GM23338 (cell line): ENCODE data around the gene MGAT5. TPM values are rescaled to one million over a fixed set of nuclear protein-coding genes. Genes with fewer than 3 reads are reported as not detected.
A peak's percentile ranks its signal among the peaks of the same experiment; 100 is the strongest.

Source experiments
- ATAC-seq: fragments of 200-7000 bp; cut with Tn5 transposase; 3 replicates; pipeline ENCODE4 v1.9.1; 2020
- DNase-seq: peaks from one replicate; pipeline ENCODE4 v3.0.0-alpha.2; 2015; ENCODE audit warnings: low spot score
- H2AFZ ChIP-seq: fragments of 200-600 bp; sonication (generic); 2 replicates; pipeline ENCODE4 v1.8.0; 2016; ENCODE audit warnings: antibody characterized with exemption, mild to moderate bottlenecking, moderate library complexity
- H3F3A ChIP-seq: fragments of 200-600 bp; sonication (generic); replicated peaks from 2 replicates; pipeline ENCODE4 v1.8.0; 2017; ENCODE audit warnings: antibody characterized with exemption, mixed run types, low read depth
- H3K27ac ChIP-seq: fragments of 200-600 bp; sonication (generic); 2 replicates; pipeline ENCODE4 v1.6.1; 2016; ENCODE audit warnings: low read depth
- H3K27me3 ChIP-seq: fragments of 200-600 bp; sonication (generic); 2 replicates; pipeline ENCODE4 v1.8.0; 2016; ENCODE audit warnings: mild to moderate bottlenecking, mixed run types, moderate library complexity; ENCODE audit not compliant: insufficient read depth
- H3K36me3 ChIP-seq: fragments of 200-600 bp; sonication (generic); 2 replicates; pipeline ENCODE4 v1.8.0; 2016; ENCODE audit warnings: mild to moderate bottlenecking; ENCODE audit not compliant: insufficient read depth
- H3K4me1 ChIP-seq: fragments of 200-600 bp; sonication (generic); 2 replicates; pipeline ENCODE4 v1.8.0; 2016; ENCODE audit warnings: mild to moderate bottlenecking, moderate library complexity; ENCODE audit not compliant: insufficient read depth
- H3K4me2 ChIP-seq: fragments of 200-600 bp; sonication (generic); 2 replicates; pipeline ENCODE4 v1.7.1; 2017; ENCODE audit warnings: mixed run types
- H3K4me3 ChIP-seq: fragments of 200-600 bp; sonication (generic); 2 replicates; pipeline ENCODE4 v1.6.1; 2016; ENCODE audit warnings: mixed run types
- H3K79me2 ChIP-seq: fragments of 200-600 bp; sonication (generic); replicated peaks from 2 replicates; pipeline ENCODE4 v1.8.0; 2017; ENCODE audit warnings: mild to moderate bottlenecking; ENCODE audit not compliant: insufficient read depth
- H3K9me2 ChIP-seq: fragments of 200-600 bp; sonication (generic); 2 replicates; pipeline ENCODE4 v1.8.0; 2017; ENCODE audit not compliant: insufficient read depth
- H4K20me1 ChIP-seq: fragments of 200-600 bp; sonication (generic); replicated peaks from 2 replicates; pipeline ENCODE4 v1.8.0; 2017; ENCODE audit warnings: mild to moderate bottlenecking; ENCODE audit not compliant: insufficient read depth
- H3K27ac Mint-ChIP-seq: 2 replicates; pipeline ENCODE4 v1.8.0; 2020; ENCODE audit warnings: inconsistent platforms, mild to moderate bottlenecking, moderate library complexity, mixed read lengths
- H3K27me3 Mint-ChIP-seq: 3 replicates; pipeline ENCODE4 v1.8.0; 2022; ENCODE audit warnings: low read depth, mild to moderate bottlenecking, moderate library complexity, mixed read lengths, inconsistent platforms; ENCODE audit not compliant: insufficient read depth, poor library complexity
- H3K36me3 Mint-ChIP-seq: 3 replicates; pipeline ENCODE4 v1.8.0; 2021; ENCODE audit warnings: low read depth, mild to moderate bottlenecking, inconsistent platforms, moderate library complexity, mixed read lengths
- H3K4me1 Mint-ChIP-seq: 3 replicates; pipeline ENCODE4 v1.8.0; 2020; ENCODE audit warnings: mild to moderate bottlenecking, inconsistent platforms, mixed read lengths
- H3K4me3 Mint-ChIP-seq: 3 replicates; pipeline ENCODE4 v1.8.0; 2021; ENCODE audit warnings: moderate library complexity, mild to moderate bottlenecking, inconsistent platforms, mixed read lengths
- H3K9me3 Mint-ChIP-seq: 3 replicates; pipeline ENCODE4 v1.8.0; 2020; ENCODE audit warnings: moderate library complexity, mild to moderate bottlenecking, inconsistent platforms, mixed read lengths
- ETS1 ChIP-seq: IDR thresholded peaks from 2 replicates; pipeline ENCODE4 v1.6.1; 2016; ENCODE audit warnings: antibody characterized with exemption
- EZH2 ChIP-seq: fragments of 200-600 bp; sonication (generic); IDR thresholded peaks from one replicate; pipeline ENCODE4 v1.8.0; 2017; ENCODE audit warnings: antibody characterized with exemption, mild to moderate bottlenecking, low read depth; ENCODE audit not compliant: unreplicated experiment
- JUNB ChIP-seq: IDR thresholded peaks from one replicate; pipeline ENCODE4 v1.6.1; 2016; ENCODE audit warnings: antibody characterized with exemption; ENCODE audit not compliant: unreplicated experiment
- ZNF331 ChIP-seq: fragments of 250-450 bp; sonication (Bioruptor Pico); IDR thresholded peaks from 2 replicates; pipeline ENCODE4 v1.5.0; 2020; ENCODE audit warnings: low read depth, mild to moderate bottlenecking, moderate library complexity
- ZNF462 ChIP-seq: fragments of 250-450 bp; sonication (Bioruptor Pico); IDR thresholded peaks from 2 replicates; pipeline ENCODE4 v1.5.0; 2020; ENCODE audit warnings: mild to moderate bottlenecking, moderate library complexity
- polyA plus RNA-seq: library from polyadenylated mRNA; unstranded; fragments of >200 nt; fragmentation: Nextera tagmentation; extraction: Ambion mirVana; gene quantifications from 2 replicates; pipeline ENCODE4 v1.2.1, GENCODE V29; 2016
- total RNA-seq: library from RNA; depleted of rRNA; stranded (reverse); fragments of >200 nt; shearing (Covaris generic); gene quantifications from 2 replicates; pipeline ENCODE4 v1.2.3, GENCODE V29; 2014

Gene MGAT5
- total and polyA plus RNA-seq, 2 experiments from 2014 or later: 4.6 to 27.6 TPM

- no peak overlapping the region for H3K4me3 Mint-ChIP-seq
These were observed 206.0 kb downstream of the MGAT5 start for GRCh38 chr2:134459706-134460406.

More at GRCh38 chr2:134459706-134460406, 206.0 kb downstream of the MGAT5 start:
- Histone ChIP-seq H3K4me1 (no peaks in the 10 kb centered on the region), H3K9me2 (no peaks in the 10 kb centered on the region), H2AFZ (no peak overlapping the region), H3K4me3 (no peak overlapping the region), H3K27me3 (no peaks in the 10 kb centered on the region), H3K27ac (no peak overlapping the region), H3F3A (no peaks in the 10 kb centered on the region), H3K36me3 (no peaks in the 10 kb centered on the region), H3K79me2 (no peaks in the 10 kb centered on the region), H3K4me2 (no peak overlapping the region), H4K20me1 (no peaks in the 10 kb centered on the region)
- no peak overlapping the region for H3K27ac Mint-ChIP-seq
- TF ChIP-seq ZNF331 (CRISPR knock-in tag): no peak
- TF ChIP-seq ETS1: no peak
- no peak for TF ChIP-seq ZNF462 (CRISPR knock-in tag)
- TF ChIP-seq EZH2: no peak
- TF ChIP-seq JUNB: no peak
- H3K9me3 Mint-ChIP-seq: no peaks in the 10 kb centered on the region; the same call in 2 of the 3 replicates
- H3K36me3 Mint-ChIP-seq: no peaks in the 10 kb centered on the region
- ATAC-seq (peak; percentile 9; the same call in 2 of the 3 replicates), DNase-seq (no peak)
- H3K27me3 Mint-ChIP-seq: no peaks in the 10 kb centered on the region
- peaks cover 4% of the 10 kb centered on the region; the same call in 2 of the 3 replicates for H3K4me1 Mint-ChIP-seq
